Loucy (cell line): ENCODE results near the gene DUSP18.
A peak's percentile ranks its signal among the peaks of the same experiment; 100 is the strongest.

Experiments used
- H2AFZ ChIP-seq: fragments of 200-600 bp; sonication (generic); 2 replicates; pipeline ENCODE4 v1.6.0; 2016; ENCODE audit warnings: antibody characterized with exemption, mild to moderate bottlenecking, low read length, moderate library complexity
- H3F3A ChIP-seq: fragments of 200-600 bp; 2 replicates; pipeline ENCODE4 v1.6.0; 2016; ENCODE audit warnings: antibody characterized with exemption, low read depth, mild to moderate bottlenecking
- H3K27me3 ChIP-seq: fragments of 200-600 bp; sonication (generic); 2 replicates; pipeline ENCODE4 v1.6.1; 2014; ENCODE audit warnings: low read length, mild to moderate bottlenecking; ENCODE audit not compliant: insufficient read depth, poor library complexity, severe bottlenecking
- H3K36me3 ChIP-seq: fragments of 200-600 bp; sonication (generic); 2 replicates; pipeline ENCODE4 v1.6.1; 2016; ENCODE audit warnings: low read length; ENCODE audit not compliant: insufficient read depth
- H3K4me1 ChIP-seq: fragments of 200-600 bp; sonication (generic); 2 replicates; pipeline ENCODE4 v1.5.1; 2014; ENCODE audit warnings: low read length, mild to moderate bottlenecking; ENCODE audit not compliant: insufficient read depth, poor library complexity, severe bottlenecking
- H3K4me2 ChIP-seq: fragments of 200-600 bp; sonication (generic); 2 replicates; pipeline ENCODE4 v1.6.0; 2014; ENCODE audit warnings: antibody characterized with exemption, low read length, low read depth, mild to moderate bottlenecking; ENCODE audit not compliant: poor library complexity, severe bottlenecking
- H3K4me3 ChIP-seq: fragments of 200-600 bp; sonication (generic); 2 replicates; pipeline ENCODE4 v1.5.1; 2014; ENCODE audit warnings: low read length, mild to moderate bottlenecking, mixed read lengths; ENCODE audit not compliant: poor library complexity, severe bottlenecking
- H3K79me2 ChIP-seq: fragments of 200-600 bp; sonication (generic); 2 replicates; pipeline ENCODE4 v1.6.1; 2014; ENCODE audit warnings: low read length; ENCODE audit not compliant: insufficient read depth
- H3K9ac ChIP-seq: fragments of 200-600 bp; sonication (generic); 2 replicates; pipeline ENCODE4 v1.6.0; 2014; ENCODE audit warnings: mild to moderate bottlenecking, low read depth, low read length, moderate library complexity; ENCODE audit not compliant: poor library complexity, severe bottlenecking
- H3K9me2 ChIP-seq: fragments of 200-600 bp; sonication (generic); replicated peaks from 2 replicates; pipeline ENCODE4 v1.6.1; 2016; ENCODE audit warnings: low read depth, low read length, mixed read lengths
- H3K9me3 ChIP-seq: fragments of 200-600 bp; sonication (generic); 2 replicates; pipeline ENCODE4 v1.6.1; 2014; ENCODE audit warnings: mild to moderate bottlenecking, antibody characterized with exemption, low read length, low read depth; ENCODE audit not compliant: insufficient read depth
- H4K20me1 ChIP-seq: fragments of 200-600 bp; sonication (generic); 2 replicates; pipeline ENCODE4 v1.6.0; 2014; ENCODE audit warnings: antibody characterized with exemption, low read length, mild to moderate bottlenecking; ENCODE audit not compliant: insufficient read depth, poor library complexity, severe bottlenecking
- EZH2phosphoT487 ChIP-seq: fragments of 200-600 bp; IDR thresholded peaks from 2 replicates; pipeline ENCODE4 v1.6.1; 2018; ENCODE audit warnings: antibody characterized with exemption, mild to moderate bottlenecking, moderate library complexity, borderline replicate concordance
- TF ChIP-seq, protein P1 (sequence below): fragments of 200-600 bp; sonication (generic); conservative IDR thresholded peaks from 2 replicates; pipeline ENCODE4 v1.5.1; 2014; ENCODE audit warnings: mild to moderate bottlenecking, antibody characterized with exemption, low read length

The DUSP18 gene

DNA sequence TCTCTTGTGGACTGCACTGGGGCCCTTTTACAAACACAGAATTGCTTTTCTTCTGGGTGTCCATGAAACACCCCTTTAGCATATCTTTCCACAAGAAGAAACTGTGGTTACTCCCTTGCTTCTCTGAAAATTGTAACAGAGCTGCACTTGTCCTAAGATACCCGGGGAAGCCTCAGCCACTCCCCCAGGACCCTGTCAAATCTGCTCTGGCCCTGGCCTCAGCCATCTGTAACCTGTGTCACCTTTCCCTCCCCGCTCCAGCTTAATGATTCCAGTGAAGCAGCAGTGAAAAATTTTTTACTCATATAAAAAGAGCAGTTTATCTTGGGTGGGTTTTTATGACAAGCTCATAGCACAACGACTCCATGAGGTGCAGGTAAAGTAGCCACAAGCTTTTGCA lies 3.4 kb upstream of the DUSP18 start:
- no peaks in the 10 kb centered on the region for H3F3A ChIP-seq
- no peaks in the 10 kb centered on the region for H3K27me3 ChIP-seq
- no peak overlapping the region for H2AFZ ChIP-seq
- H3K36me3 ChIP-seq, result no peaks in the 10 kb centered on the region
- H3K9me2 ChIP-seq, result no peaks in the 10 kb centered on the region
- H3K79me2 ChIP-seq, result no peaks in the 10 kb centered on the region
- H3K4me2 ChIP-seq, result no peak overlapping the region
- H3K4me1 ChIP-seq, result peaks cover 8% of the 10 kb centered on the region
- H3K9me3 ChIP-seq, result no peaks in the 10 kb centered on the region
- no peak overlapping the region for H3K4me3 ChIP-seq
- no peak for TF ChIP-seq EZH2phosphoT487
- TF ChIP-seq, protein P1, sequence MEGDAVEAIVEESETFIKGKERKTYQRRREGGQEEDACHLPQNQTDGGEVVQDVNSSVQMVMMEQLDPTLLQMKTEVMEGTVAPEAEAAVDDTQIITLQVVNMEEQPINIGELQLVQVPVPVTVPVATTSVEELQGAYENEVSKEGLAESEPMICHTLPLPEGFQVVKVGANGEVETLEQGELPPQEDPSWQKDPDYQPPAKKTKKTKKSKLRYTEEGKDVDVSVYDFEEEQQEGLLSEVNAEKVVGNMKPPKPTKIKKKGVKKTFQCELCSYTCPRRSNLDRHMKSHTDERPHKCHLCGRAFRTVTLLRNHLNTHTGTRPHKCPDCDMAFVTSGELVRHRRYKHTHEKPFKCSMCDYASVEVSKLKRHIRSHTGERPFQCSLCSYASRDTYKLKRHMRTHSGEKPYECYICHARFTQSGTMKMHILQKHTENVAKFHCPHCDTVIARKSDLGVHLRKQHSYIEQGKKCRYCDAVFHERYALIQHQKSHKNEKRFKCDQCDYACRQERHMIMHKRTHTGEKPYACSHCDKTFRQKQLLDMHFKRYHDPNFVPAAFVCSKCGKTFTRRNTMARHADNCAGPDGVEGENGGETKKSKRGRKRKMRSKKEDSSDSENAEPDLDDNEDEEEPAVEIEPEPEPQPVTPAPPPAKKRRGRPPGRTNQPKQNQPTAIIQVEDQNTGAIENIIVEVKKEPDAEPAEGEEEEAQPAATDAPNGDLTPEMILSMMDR, result no peak
- no peaks in the 10 kb centered on the region for H4K20me1 ChIP-seq
- no peak overlapping the region for H3K9ac ChIP-seq

DNA sequence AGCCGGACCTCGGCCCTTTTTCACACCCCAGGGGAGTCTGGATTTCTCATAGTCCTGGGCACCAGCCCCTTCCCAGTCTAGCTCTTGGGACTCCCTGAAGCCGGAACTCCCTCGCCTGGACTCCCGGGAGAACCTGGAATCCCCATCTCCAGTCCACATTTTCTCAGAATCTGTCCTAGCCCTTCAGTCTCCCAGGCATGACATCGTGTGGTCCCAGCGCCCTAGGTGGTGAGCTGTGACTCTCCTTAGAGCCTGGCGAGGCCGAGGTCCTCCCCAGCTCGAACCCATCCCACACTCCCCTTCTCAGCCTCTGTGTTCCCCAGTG lies 673 bp upstream of the DUSP18 start:
- Histone ChIP-seq H3K4me1 (peaks cover 8% of the 10 kb centered on the region), H3K9ac (no peak overlapping the region), H3K4me2 (peak overlapping the region; percentile 96), H4K20me1 (no peaks in the 10 kb centered on the region), H2AFZ (peak overlapping the region; percentile 83), H3K9me3 (no peaks in the 10 kb centered on the region), H3F3A (no peaks in the 10 kb centered on the region), H3K36me3 (no peaks in the 10 kb centered on the region), H3K9me2 (no peaks in the 10 kb centered on the region), H3K4me3 (no peak overlapping the region), H3K27me3 (no peaks in the 10 kb centered on the region), H3K79me2 (no peaks in the 10 kb centered on the region)
- no peak for TF ChIP-seq EZH2phosphoT487
- TF ChIP-seq, protein P1, result no peak

DNA sequence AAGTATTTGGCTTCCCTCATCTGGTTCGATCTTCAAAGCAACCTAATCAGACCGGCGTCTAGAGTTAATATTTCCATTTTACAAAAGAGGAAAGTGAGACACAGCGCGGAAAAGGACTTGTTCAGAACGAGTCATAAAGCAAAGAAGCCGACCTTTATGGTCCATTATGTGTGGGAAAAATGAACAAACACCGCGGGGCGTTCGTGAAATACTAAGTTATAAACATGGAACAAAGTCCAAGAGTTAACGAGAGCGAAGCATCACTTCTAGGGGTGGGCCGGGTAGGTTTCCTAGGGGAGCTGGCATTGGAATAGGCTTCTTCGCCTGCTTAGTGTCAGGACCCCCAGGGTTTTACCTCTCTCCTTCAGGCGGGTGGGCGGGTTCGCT lies 575 bp downstream of the DUSP18 start:
- no peaks in the 10 kb centered on the region for H3F3A ChIP-seq
- H3K9me2 ChIP-seq, result no peaks in the 10 kb centered on the region
- no peaks in the 10 kb centered on the region for H3K36me3 ChIP-seq
- no peaks in the 10 kb centered on the region for H3K9me3 ChIP-seq
- TF ChIP-seq, protein P1, result no peak
- TF ChIP-seq EZH2phosphoT487, result no peak
- H3K79me2 ChIP-seq, result no peaks in the 10 kb centered on the region
- H3K9ac ChIP-seq, result peak overlapping the region; percentile 60
- peak overlapping the region; percentile 83 for H3K4me3 ChIP-seq
- peaks cover 8% of the 10 kb centered on the region for H3K4me1 ChIP-seq
- H3K27me3 ChIP-seq, result no peaks in the 10 kb centered on the region
- peak overlapping the region; percentile 96 for H3K4me2 ChIP-seq
- peak overlapping the region; percentile 83 for H2AFZ ChIP-seq
- H4K20me1 ChIP-seq, result no peaks in the 10 kb centered on the region
